GM13976 (cell line): Measurements from ENCODE around the gene ZNF385D.

Experiments
- DNase-seq: peaks from one replicate; pipeline ENCODE4 v3.0.0; 2012; ENCODE audit warnings: low spot score
- in situ Hi-C: fragments of 300-500 bp; cut with MboI; formaldehyde crosslinking; loops from one replicate; pipeline ENCODE4 v1.12.0; 2022; ENCODE audit warnings: low sequenced_read_pairs, mixed read lengths, inconsistent platforms; ENCODE audit not compliant: unreplicated experiment
- TF ChIP-seq, protein P1 (sequence below): IDR thresholded peaks from 2 replicates; pipeline ENCODE4 v1.5.1; 2012; ENCODE audit warnings: borderline replicate concordance, mild to moderate bottlenecking; ENCODE audit not compliant: insufficient read depth; ENCODE audit errors: extremely low read depth, missing control alignments, control extremely low read depth

ZNF385D gene

DNA sequence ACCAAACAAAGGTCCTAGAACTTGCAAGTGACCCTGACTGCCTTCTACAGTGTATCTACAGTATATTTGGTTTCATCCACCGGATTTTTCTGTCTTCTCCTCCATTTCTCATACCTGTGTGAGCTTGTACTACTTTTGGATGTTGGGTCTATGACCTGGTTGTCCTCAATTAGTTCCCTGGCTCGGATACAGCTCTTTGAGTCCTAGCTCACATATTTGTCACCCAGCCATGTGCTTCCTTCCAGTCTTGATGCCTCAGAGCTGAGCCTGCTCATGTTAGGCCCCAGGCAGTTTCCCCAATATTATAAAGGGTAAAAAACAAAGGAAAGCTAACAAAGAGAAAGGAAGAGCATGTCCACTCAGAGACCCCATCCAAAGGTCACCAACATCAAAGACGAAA is 28.2 kb downstream of the ZNF385D start:
- DNase-seq, result no peak
- TF ChIP-seq, protein P1, sequence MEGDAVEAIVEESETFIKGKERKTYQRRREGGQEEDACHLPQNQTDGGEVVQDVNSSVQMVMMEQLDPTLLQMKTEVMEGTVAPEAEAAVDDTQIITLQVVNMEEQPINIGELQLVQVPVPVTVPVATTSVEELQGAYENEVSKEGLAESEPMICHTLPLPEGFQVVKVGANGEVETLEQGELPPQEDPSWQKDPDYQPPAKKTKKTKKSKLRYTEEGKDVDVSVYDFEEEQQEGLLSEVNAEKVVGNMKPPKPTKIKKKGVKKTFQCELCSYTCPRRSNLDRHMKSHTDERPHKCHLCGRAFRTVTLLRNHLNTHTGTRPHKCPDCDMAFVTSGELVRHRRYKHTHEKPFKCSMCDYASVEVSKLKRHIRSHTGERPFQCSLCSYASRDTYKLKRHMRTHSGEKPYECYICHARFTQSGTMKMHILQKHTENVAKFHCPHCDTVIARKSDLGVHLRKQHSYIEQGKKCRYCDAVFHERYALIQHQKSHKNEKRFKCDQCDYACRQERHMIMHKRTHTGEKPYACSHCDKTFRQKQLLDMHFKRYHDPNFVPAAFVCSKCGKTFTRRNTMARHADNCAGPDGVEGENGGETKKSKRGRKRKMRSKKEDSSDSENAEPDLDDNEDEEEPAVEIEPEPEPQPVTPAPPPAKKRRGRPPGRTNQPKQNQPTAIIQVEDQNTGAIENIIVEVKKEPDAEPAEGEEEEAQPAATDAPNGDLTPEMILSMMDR, result no peak
- in situ Hi-C loops, result no loop called here

DNA sequence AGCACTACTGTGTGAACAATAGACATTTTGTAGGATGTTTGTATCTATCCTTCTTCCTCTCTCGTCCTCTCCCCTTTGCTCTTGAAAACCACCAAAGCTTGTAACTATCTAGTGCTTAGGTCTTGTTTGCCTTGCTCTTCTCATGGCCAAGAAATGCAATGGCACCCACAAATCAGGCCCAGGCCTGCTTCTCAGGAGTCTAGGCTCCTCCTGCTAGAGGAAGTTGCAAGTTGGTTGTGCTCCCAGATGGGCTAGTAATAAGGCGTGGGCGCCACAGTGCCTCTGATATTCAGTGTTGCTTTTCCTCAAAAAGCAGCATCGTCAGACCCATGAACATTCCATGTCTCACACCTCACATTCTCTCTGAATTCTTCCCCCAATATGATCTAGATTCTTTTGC is 28.7 kb downstream of the ZNF385D start:
- no peak for DNase-seq
- in situ Hi-C loops, result no loop called here
- TF ChIP-seq, protein P1, result no peak

DNA sequence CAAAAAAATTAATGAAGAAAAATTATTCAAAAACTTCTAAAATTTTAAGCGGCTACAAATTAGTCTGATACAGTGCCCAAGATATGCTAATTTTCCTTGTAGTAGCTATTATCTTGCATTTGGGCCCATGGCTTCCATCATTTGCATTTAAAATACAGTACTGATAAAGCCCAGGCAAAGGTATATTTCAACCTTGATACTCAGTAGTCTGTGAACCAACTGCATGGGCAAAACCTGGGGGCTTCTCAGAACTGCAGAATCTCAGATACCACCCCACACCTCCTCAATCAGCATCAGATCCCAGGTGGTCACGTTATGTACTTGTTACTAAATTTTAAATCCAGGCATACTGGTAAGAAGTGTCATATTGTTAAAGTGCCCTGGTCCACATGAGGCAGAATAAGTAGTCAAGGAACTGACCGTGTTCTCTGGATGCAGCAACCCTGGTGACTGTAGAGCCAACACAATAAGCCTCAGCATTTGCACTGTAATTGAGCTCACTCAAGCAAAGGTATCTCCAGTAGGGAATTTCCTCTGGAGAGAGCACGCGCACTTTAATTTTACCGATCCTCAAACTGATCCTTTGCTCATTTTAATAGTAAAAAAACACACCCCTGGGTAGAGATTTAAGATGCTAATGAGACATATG is 31.9 kb downstream of the ZNF385D start:
- no peak for DNase-seq
- in situ Hi-C loops, result no loop called here

DNA sequence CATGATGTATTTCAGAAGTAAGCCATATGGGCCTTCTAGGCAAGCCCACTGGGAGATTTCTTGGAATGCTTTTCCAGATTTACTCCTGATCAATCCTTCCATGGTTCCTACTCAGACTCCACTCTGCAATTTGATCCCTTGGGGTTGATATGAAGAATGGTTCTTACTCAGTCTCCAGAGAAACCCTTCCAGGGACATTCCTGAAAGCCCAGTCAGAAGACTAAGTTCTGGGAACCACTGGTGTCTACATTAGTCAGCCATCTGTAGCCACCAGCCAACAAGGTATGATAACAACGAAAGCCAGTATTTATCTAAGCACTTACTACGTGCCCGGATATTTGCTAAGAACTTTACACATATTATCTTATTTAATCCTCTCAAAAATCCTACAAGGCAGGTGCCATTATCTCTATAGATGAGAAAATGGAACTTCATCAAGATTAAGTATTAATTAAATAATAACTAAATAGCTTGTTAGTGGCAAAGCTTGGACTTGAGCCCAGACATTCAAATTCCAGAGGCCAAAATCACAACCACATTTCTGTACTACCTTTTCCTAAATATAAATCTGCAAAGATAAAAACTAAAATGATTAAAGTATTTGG is 32.7 kb downstream of the ZNF385D start:
- no peak for DNase-seq
- TF ChIP-seq, protein P1, result no peak
- in situ Hi-C loops, result no loop called here

More for the DNA sequence above, 31.9 kb downstream of the ZNF385D start:
- TF ChIP-seq, protein P1, result no peak

DNA sequence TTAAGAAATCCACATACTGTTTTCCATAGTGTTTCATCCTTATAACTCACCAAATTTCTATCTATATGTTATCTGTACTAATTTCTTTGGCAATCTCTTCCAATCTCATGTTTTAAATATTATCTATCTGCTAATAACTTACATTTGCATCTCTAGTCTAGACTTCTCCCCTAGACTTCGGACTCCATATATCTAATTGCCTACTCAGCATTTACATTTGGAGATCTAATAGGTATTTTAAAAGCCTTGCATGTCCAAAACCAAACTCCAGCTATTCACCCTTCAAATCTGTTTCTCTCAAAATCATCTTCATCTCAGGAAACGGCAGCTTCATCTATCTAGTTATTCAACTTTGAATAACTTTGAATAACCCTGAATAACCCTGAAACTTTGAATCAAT is 35.3 kb downstream of the ZNF385D start:
- DNase-seq, result no peak
- in situ Hi-C loops, result no loop called here
- TF ChIP-seq, protein P1, result no peak

DNA sequence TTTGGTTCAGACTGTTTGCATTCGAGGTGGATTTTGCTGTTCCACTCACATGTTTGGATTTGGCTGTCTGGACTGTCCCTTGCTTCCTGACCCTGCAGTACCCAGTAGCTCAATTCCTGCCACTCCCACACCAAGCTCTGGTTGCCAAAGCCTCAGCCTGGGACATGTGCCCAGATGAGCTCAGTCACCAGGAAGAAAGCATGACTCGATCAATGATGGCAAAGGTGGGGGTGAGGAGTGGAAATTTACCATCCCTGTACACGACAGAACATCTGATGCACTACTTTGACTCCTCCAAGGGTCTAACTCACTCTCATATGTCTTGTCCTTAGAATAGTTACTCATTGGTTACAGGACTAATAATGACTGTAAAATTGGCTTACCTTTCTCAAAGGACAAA is 45.2 kb downstream of the ZNF385D start:
- in situ Hi-C loops, result no loop called here
- no peak for DNase-seq
- TF ChIP-seq, protein P1, result no peak
